OCI-M1 (cell line): ENCODE data around the gene PAXIP1.
"Not testable (repeated sequence)": the region's sequence is repeated elsewhere in the genome, so short reads cannot be mapped to it uniquely, and the experiment has no call there.

Experiments
- DNase-seq: peaks from one replicate; lab custom pipeline; 2025; lab: John Stamatoyannopoulos, UW

PAXIP1 gene

DNA sequence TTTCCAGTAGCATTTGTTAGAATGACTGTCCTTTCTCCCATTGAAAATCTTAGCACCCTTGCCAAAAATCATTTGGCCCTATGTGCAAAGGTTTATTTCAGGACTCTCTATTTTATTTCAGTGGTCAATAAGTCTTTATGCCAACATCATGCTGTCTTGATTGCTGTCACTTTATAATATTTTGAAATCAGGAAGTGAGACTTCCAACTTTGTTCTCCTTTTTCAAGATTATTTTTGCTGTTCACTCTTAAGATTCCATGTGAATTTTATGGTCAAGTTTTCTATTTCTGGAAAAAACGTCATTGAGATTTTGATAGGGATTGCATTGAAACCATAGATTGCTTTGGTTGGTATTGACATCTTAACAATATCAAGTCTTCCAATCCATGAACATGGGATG, 65.1 kb downstream of the PAXIP1 start:
- DNase-seq: no peak

DNA sequence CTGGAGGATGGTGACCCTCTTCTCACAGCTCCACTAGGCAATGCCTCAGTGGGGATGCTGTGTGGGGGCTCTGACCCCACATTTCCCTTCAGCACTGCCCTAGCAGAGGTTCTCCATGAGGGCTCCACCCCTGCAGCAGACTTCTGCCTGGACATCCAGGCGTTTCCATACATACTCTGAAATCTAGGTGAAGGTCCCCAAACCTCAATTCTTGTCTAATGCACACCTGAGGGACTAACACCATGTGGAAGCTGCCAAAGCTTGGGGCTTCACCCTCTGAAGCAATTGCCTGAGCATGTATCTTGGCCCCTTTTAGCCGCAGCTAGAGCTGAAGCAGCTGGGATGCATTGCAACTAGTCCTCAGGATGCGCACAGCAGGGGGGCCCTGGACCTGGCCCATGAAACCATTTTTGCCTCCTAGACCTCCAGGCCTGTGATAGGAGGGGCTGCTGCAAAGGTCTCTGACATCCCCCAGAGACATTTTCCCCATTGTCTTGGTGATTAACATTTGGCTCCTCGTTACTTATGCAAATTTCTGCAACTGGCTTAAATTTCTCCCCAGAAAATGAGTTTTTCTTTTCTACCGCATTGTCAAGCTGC, 68.5 kb downstream of the PAXIP1 start:
- not testable (repeated sequence) for DNase-seq

DNA sequence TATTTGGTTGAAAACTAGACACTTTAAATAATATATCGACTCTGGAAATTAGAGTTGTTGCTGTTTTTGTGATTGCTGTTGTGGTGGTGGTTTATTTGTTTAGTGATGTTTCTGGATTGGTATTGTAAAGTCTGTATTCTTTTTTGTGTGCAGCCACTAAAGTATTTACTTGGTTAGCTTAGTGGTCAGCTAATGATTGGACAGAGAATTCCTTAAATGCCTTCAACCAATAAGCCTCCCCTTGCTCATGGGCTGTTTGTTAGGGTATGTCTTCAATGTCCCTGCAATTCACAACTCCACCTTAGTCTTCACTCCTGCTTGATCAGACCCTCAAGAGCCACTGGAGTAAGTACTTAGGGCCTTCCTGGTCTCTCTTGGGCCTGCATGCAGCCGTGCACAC, 71.0 kb downstream of the PAXIP1 start:
- DNase-seq: no peak

DNA sequence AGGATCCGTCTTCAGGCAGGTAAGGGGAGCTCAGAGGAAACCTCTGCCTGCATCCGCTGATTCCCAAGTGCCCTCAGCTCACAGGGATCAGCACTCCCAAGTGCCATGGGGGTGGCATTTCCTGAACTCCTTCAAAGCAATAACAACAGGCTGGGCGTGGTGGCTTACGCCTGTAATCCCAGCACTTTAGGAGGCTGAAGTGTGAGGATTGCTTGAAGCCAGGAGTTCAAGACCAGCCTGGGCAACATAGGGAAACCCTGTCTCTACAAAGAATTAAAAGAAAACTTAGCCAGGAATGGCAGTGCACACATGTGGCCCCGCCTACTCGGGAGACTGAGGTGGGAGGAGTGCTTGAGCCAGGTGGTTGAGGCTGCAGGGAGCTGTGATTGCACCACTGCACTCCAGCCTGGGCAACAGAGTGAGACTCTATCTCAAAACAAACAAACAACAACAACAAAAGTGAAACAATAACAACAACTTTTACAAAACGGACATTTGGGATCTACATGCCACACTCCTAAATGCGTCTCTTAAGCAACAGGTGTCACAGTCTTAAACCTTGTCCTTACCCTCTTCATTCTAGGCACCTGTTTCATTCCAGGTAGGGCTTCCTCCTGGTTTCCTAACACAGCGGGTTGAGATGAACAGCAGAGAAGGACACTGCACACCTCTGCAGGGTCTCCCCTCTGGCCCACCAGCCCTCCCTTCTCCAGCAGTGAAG, 73.8 kb downstream of the PAXIP1 start:
- no peak for DNase-seq

DNA sequence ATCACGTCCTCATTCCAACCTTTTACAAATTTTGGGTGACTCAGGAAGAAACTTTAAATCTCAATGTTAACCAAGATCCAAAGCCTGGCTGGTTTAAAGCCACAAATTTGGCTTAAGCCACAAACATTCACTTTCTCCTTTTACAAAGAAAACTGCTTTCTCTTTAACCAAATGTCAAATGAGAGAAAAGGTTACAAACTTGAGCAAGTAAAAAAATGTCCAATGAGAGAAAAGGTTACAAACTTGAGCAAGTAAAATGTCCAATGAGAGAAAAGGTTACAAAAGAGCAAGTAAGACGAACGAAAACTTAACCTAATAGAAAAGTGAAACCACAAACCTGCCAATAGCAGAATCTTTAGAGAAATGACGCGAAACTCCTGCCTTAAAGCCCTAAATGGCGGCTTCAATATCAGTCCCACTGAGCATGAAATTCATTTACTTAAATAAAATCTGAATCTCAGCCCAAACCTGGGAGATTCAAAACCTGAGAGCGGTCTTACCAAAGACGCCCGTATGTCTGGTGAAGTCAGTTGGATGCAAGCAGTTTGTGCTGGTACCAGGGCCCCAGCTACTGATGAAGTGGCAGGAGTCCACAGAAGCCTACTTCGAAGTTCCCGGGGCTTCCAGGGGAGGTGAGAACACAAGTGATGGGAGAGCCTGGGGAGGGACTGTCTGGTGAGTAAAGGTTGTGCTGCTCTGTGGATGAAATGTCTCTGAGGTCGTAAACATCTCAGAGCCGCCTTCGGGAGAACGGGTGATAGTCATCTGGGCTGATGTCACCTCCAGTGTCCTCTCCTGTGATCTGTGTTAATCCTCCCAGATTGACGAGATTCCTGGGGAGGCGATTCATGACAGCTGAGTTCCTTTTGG, 74.6 kb downstream of the PAXIP1 start:
- DNase-seq: peak; percentile 93

DNA sequence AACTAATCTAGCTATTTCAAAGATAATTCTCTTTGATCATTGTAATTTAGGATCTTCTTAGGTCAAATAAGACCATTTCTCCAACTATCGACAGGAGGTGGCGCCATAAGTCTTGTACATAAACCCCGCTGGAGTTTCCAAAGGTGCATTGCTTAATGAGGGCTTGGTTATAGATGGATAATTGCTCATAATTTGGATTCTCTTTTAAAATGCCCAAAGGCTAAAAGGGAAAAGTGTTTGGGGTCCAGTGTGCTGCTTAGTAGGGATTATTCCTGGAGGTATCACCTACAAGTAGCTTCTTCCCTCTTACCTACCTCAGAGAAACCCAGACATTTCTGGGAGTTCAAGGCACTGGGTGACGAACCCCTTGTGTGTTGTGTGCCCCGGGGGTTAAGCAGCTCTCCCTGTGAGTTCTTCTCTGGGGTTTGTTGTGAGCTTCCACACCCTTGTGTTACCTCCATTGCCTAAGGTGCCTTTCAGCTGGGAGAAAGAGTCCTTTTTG, 75.2 kb downstream of the PAXIP1 start:
- peak; percentile 86 for DNase-seq

DNA sequence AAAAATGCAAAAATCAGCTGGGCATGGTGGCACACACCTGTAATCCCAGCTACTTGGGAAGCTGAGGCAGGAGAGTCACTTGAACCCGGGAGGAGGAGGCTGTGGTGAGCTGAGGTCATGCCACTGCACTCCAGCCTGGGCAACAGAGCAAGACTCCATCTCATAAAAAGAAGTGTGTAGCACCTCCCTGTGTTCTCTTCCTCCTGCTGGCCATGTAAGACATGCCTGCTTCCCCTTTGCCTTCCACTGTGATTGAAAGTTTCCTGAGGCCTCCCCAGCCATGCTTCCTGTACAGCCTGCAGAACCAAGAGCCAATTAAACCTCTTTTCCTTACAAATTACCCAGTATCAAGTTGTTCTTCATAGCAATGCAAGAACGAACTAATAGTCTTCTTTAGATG, 80.5 kb downstream of the PAXIP1 start:
- not testable (repeated sequence) for DNase-seq

DNA sequence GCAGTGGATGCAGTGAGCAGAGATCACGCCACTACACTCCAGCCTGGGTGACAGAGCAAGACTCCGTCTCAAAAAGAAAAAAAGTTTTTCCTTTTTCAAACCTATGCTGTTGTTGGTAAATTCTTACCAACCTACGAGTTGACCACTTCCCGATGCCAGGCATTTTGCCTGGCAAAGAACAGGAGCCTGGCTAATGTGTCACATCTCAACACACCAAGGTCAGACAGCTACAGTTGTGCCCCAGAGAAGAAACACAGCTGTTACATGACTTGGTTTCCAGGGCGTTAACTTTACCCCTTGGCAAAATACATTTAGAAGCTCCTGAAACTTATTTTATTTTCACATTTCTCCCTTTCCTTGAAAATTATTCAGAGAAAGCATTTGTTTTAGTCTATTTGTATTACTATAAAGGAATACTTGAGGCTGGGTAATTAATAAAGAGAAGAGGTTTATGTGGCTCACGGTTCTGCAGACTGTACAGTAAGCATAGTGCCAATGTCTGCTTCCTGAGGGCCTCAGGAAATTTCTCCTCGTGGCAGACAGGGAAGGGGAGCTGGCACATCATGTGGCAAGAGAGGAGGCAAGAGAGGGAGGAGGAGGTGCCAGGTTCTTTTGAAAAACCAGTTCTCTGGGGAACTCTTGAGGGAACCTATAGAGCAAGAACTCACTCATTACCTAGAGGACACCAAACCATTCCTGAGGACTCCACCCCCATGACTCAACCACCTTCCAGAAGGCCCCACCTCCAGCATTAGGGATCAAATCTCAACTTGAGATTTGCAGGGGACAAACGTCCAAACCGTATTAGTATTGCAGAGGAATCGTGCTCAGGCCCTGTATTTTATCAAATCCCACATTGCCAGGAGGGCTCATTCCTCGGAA, 83.3 kb downstream of the PAXIP1 start:
- no peak for DNase-seq

DNA sequence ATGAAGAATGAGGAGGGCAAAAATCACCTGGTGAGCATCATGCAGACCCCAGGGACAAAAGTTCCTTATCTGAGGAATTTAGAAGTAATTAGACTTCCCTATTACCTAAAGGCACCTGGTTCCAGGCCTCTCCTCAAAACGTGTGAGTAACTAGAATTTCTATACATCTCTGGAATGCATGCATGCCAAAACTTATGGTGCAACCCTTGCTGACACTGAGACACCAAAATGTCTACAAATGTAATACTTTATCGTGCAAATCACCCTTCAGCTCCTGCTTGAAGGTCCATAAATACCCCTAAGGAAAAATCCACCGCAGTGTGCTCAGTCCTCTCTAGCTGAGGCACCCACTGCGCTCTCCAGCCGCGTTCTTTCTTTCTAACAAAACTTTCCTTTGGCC, 84.2 kb downstream of the PAXIP1 start:
- no peak for DNase-seq

DNA sequence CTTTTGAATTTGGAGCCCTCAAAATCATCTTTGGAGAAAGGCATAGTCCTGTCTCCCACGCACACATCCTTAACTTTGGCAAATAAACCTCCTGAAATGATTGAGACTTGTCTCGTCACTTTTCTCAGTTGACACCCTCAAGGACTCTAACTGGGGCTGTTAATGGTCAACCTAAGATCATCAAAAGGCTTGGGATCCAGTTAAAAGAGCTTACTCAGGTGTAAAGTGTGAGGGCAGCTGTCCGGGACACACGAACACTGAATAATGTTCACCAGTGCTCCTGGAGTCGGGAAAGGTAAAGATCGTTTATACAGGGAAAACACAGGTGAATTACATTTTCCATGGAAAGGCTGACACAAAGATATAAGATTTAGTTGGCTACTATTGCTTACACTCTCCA, 84.7 kb downstream of the PAXIP1 start:
- no peak for DNase-seq

DNA sequence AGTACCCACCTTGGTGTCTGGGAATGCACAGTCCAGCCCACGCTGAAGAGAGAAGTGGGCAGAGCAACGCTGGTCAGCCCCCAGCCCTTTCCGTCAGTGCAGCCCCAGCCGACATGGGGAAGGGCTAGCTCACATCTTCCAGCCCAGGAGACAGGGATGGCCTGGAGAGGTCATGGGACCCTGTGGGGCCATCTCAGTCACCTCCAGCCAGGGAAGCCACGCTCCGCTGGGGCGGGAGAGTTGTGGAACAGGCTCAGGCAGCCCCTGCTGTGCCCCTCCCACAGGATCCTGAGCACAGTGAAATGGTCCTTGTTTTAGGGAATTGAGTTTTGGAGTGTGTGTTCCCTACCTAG, 85.1 kb downstream of the PAXIP1 start:
- no peak for DNase-seq

DNA sequence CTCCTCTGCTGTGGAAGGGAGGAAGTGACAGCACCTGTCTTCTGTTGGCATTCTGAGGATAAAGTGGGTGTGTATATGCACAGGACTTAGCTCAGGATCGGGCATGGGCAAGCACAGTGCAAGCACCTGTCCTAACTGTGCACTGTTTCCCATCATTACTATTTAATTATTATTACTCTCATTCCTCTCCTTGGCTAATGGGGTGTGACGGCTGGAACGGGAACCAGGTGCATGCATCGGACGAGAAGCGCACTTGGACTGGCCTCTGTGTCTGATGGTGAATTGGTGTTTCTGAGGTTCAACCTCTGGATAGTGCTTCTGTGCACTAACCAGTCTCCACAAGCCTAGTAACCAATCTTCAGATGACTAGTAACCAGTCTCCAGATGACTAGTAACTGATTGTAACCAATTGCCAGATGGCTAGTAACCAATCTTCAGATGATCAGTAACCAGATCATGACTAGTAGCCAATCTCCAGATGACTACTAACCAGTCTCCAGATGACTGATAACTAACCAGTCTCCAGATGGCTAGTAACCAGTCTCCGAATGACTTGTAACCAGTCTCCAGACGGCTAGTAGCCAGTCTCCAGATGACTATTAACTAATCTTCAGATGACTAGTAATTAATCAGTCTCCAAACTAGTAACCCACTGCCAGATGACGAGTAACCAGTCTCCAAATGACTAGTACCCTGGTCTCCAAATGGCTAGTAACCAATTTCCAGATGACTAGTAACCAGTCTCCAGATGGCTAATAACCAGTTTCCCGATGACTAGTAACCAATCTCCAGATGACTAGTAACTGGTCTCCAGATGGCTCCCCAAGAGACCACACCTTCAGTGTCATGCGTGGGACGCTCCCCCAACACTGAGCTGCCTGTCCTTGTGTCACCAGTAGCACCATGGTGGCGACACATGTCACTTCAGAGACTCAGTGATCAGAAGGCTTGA, 85.8 kb downstream of the PAXIP1 start:
- DNase-seq: no peak

DNA sequence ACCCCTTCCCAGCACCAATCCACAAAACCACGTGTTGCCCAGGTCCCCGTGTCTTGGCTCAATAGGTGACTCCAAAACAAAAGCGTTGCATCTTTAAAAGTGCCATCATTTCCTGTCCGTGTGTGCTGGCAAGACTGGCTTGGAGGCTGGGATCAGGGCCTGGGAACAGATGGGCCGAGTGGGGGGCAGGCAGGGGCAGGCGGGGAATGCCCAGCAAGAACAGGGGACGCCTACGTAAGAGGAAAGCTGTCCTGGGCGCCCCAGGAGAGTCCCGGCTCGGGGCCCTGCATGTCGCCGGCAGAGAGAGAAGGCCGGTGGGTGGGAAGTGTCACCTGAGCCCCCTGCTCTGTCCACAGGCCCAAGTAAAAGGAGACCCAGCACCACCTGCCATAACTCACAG, 86.5 kb downstream of the PAXIP1 start:
- DNase-seq: no peak

DNA sequence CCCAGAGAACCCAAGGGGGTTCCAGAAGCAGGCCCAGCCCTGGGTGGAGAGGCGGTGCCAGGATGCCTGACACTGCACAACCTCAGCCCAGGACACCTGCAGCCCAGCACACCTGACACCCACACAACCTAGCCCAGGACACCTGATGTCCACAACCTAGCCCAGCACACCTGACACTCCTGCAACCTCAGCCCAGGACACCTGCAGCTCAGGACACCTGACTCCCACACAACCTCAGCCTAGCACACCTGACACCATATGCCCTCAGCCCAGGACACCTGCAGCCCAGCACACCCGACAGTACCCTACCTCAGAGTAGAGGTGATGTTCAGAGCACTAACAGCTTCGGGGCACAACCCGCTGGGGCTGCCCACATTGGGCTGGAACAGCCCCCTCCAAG, 87.3 kb downstream of the PAXIP1 start:
- no peak for DNase-seq

DNA sequence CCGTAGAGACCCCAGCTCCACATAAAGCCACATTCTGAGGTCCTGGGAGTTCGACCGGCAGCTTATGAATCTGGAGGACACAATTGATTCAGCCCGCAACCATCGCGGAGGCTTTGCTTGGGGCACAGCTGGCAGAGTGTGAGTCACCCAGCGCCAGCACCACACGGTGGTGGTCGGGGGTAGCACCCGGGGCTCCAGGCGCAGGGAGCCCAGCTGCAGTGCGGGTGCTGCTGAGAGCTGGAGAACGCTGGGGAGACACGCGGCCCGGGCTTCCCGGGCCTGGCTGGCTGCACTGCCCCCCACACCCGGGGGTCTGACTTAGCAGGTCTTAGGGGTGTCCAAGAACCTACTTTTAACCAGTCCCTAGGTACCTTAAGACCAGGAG, 87.9 kb downstream of the PAXIP1 start:
- no peak for DNase-seq

DNA sequence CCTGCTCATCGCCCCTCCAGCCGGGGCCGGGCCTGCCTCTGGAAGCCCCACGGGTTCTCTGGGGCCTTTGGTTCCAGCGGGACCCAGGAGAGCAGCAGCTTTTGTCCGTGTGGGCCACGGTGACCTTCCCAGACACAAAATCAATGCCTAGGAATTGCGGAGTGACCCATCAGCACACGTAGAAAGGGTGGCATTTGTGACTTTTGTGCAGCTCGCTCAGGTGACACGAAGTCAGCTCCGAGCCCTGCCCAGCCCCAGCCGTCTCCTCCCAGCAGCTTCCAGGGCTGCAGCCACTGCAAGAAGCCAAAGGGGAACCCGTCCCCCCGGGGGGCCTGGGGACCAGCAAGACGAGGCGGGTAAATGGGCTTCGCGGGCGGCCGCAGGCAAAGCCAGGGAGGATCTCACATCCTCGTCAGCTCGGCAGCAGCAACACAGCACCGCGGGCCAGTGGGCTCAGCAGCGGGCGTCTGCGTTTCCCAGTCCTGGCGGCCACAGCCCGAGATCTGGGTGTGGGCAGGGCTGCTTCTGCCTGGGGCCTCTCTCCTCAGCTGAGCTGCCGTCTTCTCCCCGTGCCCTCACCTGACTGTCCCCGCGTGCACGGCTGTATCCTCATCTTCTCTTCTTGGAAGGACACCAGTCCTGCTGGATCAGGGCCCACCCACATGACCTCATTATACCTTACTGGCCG, 88.5 kb downstream of the PAXIP1 start:
- DNase-seq: no peak

DNA sequence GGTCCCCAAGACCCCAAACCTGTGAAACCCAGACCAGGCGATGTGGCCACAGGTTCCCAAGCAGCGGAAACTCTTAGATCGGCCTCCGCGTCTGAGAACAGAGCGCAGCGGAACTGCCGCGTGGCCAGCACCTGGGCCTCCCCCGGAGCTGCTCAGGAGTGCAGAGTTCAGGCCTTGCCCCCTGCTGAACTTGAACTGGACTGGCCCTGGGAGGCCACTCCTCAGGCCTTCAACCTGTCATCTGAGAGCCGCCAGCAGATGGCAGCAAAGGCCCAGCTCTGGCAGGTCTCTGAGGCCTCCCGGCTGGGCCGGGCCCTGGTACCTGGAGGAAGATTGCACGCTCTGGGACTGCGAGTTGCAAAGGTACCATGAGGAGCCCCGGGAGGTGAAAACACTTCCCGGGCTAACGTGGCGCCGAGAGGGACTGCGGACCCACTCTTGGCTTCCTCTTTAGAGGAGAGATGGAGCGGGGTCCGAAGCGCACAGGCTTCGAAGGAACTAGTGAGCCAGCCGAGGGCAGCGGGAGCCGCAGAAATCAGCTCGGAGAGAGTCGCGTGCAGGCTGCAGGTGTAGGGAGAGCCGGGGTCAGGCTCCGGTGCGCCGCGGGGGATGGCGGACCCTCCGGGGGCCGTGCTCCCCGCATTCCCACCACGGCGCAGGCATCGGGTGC, 89.2 kb downstream of the PAXIP1 start:
- DNase-seq: peak; percentile 72

DNA sequence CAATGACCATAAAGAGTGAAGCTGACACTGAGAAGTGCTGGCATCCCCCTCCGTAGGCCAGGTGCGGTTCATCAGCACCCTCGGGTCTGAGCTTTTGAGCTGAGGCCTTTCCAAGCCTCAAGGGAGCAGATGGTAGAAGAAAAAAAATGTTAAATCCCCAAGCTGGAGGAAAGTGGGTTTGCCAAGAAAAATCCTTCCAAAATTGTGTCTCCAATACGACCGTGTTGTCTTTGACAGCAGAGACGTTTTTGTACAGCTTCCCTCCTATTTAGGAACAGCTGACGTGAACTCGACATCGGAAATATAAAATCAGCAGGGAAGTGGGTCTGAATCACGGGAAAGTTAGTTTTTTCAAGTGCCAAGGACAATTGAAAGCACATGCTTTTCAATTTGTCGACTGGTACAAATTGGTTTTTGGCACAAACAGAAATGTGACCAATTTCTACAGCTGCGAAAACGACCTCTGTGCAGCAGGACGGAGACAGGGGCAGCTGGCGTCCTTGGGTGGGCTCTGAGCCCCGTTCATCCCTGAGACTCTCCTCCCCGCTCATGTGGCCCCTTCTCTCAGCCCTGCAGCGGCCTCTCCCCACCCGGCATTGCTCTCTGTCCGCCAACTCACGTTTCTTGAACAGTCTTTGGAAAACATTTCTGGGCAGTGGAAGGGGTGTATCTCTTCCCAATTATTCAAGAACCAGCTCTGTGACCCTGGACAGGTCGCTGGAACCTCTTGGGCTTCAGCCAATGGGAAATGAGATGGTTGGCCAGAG, 89.9 kb downstream of the PAXIP1 start:
- no peak for DNase-seq
